H9 (cell line): ENCODE measurements around the gene GATA5. TPM values are rescaled to one million over a fixed set of nuclear protein-coding genes. Genes with fewer than 3 reads are reported as not detected.

Source experiments
- DNase-seq: peaks from one replicate; pipeline ENCODE4 v3.0.0-alpha.2; 2017
- H2AFZ ChIP-seq: one replicate; pipeline ENCODE4 v1.6.1; 2013; ENCODE audit warnings: mild to moderate bottlenecking, low read length, control low read depth, moderate library complexity
- H2AK5ac ChIP-seq: 2 replicates; pipeline ENCODE4 v1.6.1; 2013; ENCODE audit warnings: low read length, control low read depth, mixed read lengths; ENCODE audit not compliant: insufficient read length
- H2BK120ac ChIP-seq: one replicate; pipeline ENCODE4 v1.6.1; 2013; ENCODE audit warnings: low read depth, mild to moderate bottlenecking, low read length, control low read depth, inconsistent platforms; ENCODE audit not compliant: poor library complexity, severe bottlenecking
- H2BK12ac ChIP-seq: 2 replicates; pipeline ENCODE4 v1.6.1; 2013; ENCODE audit warnings: low read length, control low read depth, mixed read lengths, low read depth; ENCODE audit not compliant: insufficient read length
- H2BK15ac ChIP-seq: 2 replicates; pipeline ENCODE4 v1.6.1; 2013; ENCODE audit warnings: low read depth, low read length, control low read depth
- H2BK20ac ChIP-seq: one replicate; pipeline ENCODE4 v1.6.1; 2013; ENCODE audit warnings: low read depth, mild to moderate bottlenecking, low read length, control low read depth, inconsistent platforms; ENCODE audit not compliant: poor library complexity, severe bottlenecking
- H2BK5ac ChIP-seq: 2 replicates; pipeline ENCODE4 v1.6.1; 2013; ENCODE audit warnings: low read length, control low read depth, mixed read lengths; ENCODE audit not compliant: insufficient read length
- H3K14ac ChIP-seq: 2 replicates; pipeline ENCODE4 v1.6.1; 2013; ENCODE audit warnings: low read length, control low read depth; ENCODE audit not compliant: insufficient read depth
- H3K18ac ChIP-seq: 2 replicates; pipeline ENCODE4 v1.6.1; 2013; ENCODE audit warnings: low read depth, mild to moderate bottlenecking, mixed read lengths, low read length, control low read depth; ENCODE audit not compliant: insufficient read length
- H3K23ac ChIP-seq: 2 replicates; pipeline ENCODE4 v1.6.1; 2013; ENCODE audit warnings: low read length, control low read depth, mixed read lengths, low read depth; ENCODE audit not compliant: insufficient read length
- H3K23me2 ChIP-seq: 2 replicates; pipeline ENCODE4 v1.6.1; 2013; ENCODE audit warnings: low read depth, mild to moderate bottlenecking, mixed read lengths, low read length, control low read depth; ENCODE audit not compliant: insufficient read length, poor library complexity, severe bottlenecking
- H3K27ac ChIP-seq: 2 replicates; pipeline ENCODE4 v1.5.1; 2013; ENCODE audit warnings: low read length, control low read depth, mixed read lengths, low read depth; ENCODE audit not compliant: insufficient read length
- H3K27me3 ChIP-seq: 2 replicates; pipeline ENCODE4 v1.6.1; 2013; ENCODE audit warnings: low read length, control low read depth, inconsistent platforms; ENCODE audit not compliant: insufficient read depth
- H3K4ac ChIP-seq: 2 replicates; pipeline ENCODE4 v1.6.1; 2013; ENCODE audit warnings: low read depth, mild to moderate bottlenecking, control low read depth, inconsistent platforms, low read length, moderate library complexity
- H3K4me1 ChIP-seq: 2 replicates; pipeline ENCODE4 v1.6.1; 2013; ENCODE audit warnings: low read length, control low read depth, inconsistent platforms; ENCODE audit not compliant: insufficient read depth
- H3K4me2 ChIP-seq: 2 replicates; pipeline ENCODE4 v1.6.1; 2013; ENCODE audit warnings: low read length, control low read depth, mixed read lengths; ENCODE audit not compliant: insufficient read length, insufficient read depth
- H3K56ac ChIP-seq: 2 replicates; pipeline ENCODE4 v1.6.1; 2013; ENCODE audit warnings: low read depth, mild to moderate bottlenecking, mixed read lengths, low read length, control low read depth; ENCODE audit not compliant: insufficient read length
- H3K79me1 ChIP-seq: 2 replicates; pipeline ENCODE4 v1.6.1; 2013; ENCODE audit warnings: low read depth, mild to moderate bottlenecking, moderate library complexity, low read length, control low read depth, inconsistent platforms; ENCODE audit not compliant: insufficient read depth, poor library complexity, severe bottlenecking
- H3K79me2 ChIP-seq: 2 replicates; pipeline ENCODE4 v1.6.1; 2013; ENCODE audit warnings: low read length, control low read depth, inconsistent platforms; ENCODE audit not compliant: insufficient read depth
- H3K9ac ChIP-seq: 2 replicates; pipeline ENCODE4 v1.6.1; 2013; ENCODE audit warnings: low read length, control low read depth, mixed read lengths; ENCODE audit not compliant: insufficient read length; ENCODE audit errors: extremely low read depth
- H3K9me3 ChIP-seq: one replicate; pipeline ENCODE4 v1.6.1; 2013; ENCODE audit warnings: low read depth, low read length, inconsistent platforms; ENCODE audit not compliant: control insufficient read depth
- H3T11ph ChIP-seq: one replicate; pipeline ENCODE4 v1.6.1; 2013; ENCODE audit warnings: mild to moderate bottlenecking, low read length, control low read depth, inconsistent platforms
- H4K20me1 ChIP-seq: one replicate; pipeline ENCODE4 v1.6.1; 2013; ENCODE audit not compliant: control insufficient read depth, insufficient read length, insufficient read depth
- H4K5ac ChIP-seq: 2 replicates; pipeline ENCODE4 v1.6.1; 2013; ENCODE audit warnings: low read depth, mild to moderate bottlenecking, mixed read lengths, low read length, control low read depth; ENCODE audit not compliant: insufficient read length
- H4K8ac ChIP-seq: replicated peaks from 2 replicates; pipeline ENCODE4 v1.6.1; 2013; ENCODE audit warnings: low read length, control low read depth, mixed read lengths, low read depth; ENCODE audit not compliant: insufficient read length
- H4K91ac ChIP-seq: 2 replicates; pipeline ENCODE4 v1.6.1; 2013; ENCODE audit warnings: low read depth, mild to moderate bottlenecking, moderate library complexity, mixed read lengths, low read length, control low read depth; ENCODE audit not compliant: insufficient read length
- H3K27ac Mint-ChIP-seq, 3 experiments: 2 replicates in 2 of 3; 3 replicates in 1 of 3; pipeline ENCODE4 v1.8.0; 2020 to 2021; ENCODE audit warnings: mixed read lengths in 3 of 3, mild to moderate bottlenecking in 1 of 3, moderate library complexity in 1 of 3
- H3K27me3 Mint-ChIP-seq: 2 replicates; pipeline ENCODE4 v1.8.0; 2021; ENCODE audit warnings: low read depth, mild to moderate bottlenecking, moderate library complexity, mixed read lengths
- H3K36me3 Mint-ChIP-seq, 3 experiments: 2 replicates in 2 of 3; 3 replicates in 1 of 3; pipeline ENCODE4 v1.8.0; 2020 to 2021; ENCODE audit warnings: low read depth in 3 of 3, mixed read lengths in 3 of 3; ENCODE audit not compliant: insufficient read depth in 1 of 3
- H3K4me1 Mint-ChIP-seq, 2 experiments: 2 replicates each; pipeline ENCODE4 v1.8.0; 2020; ENCODE audit warnings: mixed read lengths in 2 of 2
- H3K4me3 Mint-ChIP-seq, 2 experiments: 2 replicates in 1 of 2; 3 replicates in 1 of 2; pipeline ENCODE4 v1.8.0; 2020 to 2021; ENCODE audit warnings: mild to moderate bottlenecking in 2 of 2, mixed read lengths in 2 of 2, moderate library complexity in 1 of 2
- H3K9me3 Mint-ChIP-seq, 2 experiments: 2 replicates in 1 of 2; 3 replicates in 1 of 2; pipeline ENCODE4 v1.8.0; 2020; ENCODE audit warnings: mild to moderate bottlenecking in 2 of 2, mixed read lengths in 2 of 2, moderate library complexity in 1 of 2
- WGBS: extraction: QIAGEN DNeasy Blood & Tissue Kit; methylation state at CpG from one replicate; pipeline ENCODE4 v1.1.7; 2013; ENCODE audit warnings: missing lambda C conversion rate, low lambda C conversion rate, mixed read lengths; ENCODE audit not compliant: insufficient read length; ENCODE audit errors: extremely low coverage; 5-methylcytosine and 5-hydroxymethylcytosine counted together
- total RNA-seq: library from RNA; stranded (reverse); gene quantifications from 2 replicates; pipeline ENCODE4 v1.2.1, GENCODE V29; 2021
- TF ChIP-seq, protein P1 (sequence below): fragments of 200-600 bp; sonication (generic); conservative IDR thresholded peaks from 3 replicates; pipeline ENCODE4 v1.8.0; 2021; ENCODE audit warnings: antibody characterized with exemption, mild to moderate bottlenecking

The GATA5 gene
- total RNA-seq, 1 experiment from 2014 or later, result 0.24 TPM

DNA sequence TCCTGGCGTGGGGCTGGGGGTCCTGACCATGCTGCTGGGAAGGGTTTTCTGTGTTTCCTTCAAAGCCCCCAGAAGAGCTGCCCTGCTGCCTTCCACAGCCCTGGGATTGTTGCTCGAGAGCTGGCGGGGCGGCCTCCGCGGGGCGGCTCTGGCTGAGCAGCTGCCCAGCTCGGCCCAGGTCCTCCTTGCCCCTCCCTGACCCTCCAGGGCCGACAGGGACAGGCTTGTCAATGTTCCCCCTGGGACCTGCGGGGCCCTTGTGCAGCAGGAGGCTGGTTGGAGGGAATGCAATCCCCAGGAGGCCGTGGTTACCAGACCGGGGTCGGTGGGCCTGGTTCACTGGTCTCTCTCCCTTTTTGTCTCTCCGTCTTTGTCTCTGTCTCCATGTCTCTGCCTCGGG is 19.9 kb downstream of the GATA5 start:
- no peak overlapping the region for H3K9ac ChIP-seq
- no peak overlapping the region for H2BK120ac ChIP-seq
- H2AFZ ChIP-seq, result no peak overlapping the region
- H3K79me2 ChIP-seq, result no peaks in the 10 kb centered on the region
- no peak overlapping the region for H3K27ac ChIP-seq
- H4K91ac ChIP-seq, result no peak overlapping the region
- no peaks in the 10 kb centered on the region for H3K79me1 ChIP-seq
- H2AK5ac ChIP-seq, result no peak overlapping the region
- WGBS, result no CpG with 5 or more reads among the region's 15 CpGs
- H4K8ac ChIP-seq, result no peak overlapping the region
- no peaks in the 10 kb centered on the region for H3K9me3 ChIP-seq
- Mint-ChIP-seq H3K4me3 (no peak overlapping the region), H3K27ac (peak overlapping the region in 1 of 3 experiments; percentile 80; a peak in 1 of 7 replicates), H3K36me3 (no peaks in the 10 kb centered on the region), H3K9me3 (no peaks in the 10 kb centered on the region), H3K27me3 (peaks cover 4% of the 10 kb centered on the region), H3K4me1 (peaks cover 3 to 18% of the 10 kb centered on the region in 2 experiments; a peak in 3 of 4 replicates)
- no peak overlapping the region for H2BK5ac ChIP-seq
- no peak overlapping the region for H3K23ac ChIP-seq
- TF ChIP-seq, protein P1, sequence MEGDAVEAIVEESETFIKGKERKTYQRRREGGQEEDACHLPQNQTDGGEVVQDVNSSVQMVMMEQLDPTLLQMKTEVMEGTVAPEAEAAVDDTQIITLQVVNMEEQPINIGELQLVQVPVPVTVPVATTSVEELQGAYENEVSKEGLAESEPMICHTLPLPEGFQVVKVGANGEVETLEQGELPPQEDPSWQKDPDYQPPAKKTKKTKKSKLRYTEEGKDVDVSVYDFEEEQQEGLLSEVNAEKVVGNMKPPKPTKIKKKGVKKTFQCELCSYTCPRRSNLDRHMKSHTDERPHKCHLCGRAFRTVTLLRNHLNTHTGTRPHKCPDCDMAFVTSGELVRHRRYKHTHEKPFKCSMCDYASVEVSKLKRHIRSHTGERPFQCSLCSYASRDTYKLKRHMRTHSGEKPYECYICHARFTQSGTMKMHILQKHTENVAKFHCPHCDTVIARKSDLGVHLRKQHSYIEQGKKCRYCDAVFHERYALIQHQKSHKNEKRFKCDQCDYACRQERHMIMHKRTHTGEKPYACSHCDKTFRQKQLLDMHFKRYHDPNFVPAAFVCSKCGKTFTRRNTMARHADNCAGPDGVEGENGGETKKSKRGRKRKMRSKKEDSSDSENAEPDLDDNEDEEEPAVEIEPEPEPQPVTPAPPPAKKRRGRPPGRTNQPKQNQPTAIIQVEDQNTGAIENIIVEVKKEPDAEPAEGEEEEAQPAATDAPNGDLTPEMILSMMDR, result no peak
- no peak for DNase-seq
- no peak overlapping the region; the same call in 1 of the 2 replicates for H3K14ac ChIP-seq
- no peaks in the 10 kb centered on the region for H4K20me1 ChIP-seq
- H3K27me3 ChIP-seq, result no peaks in the 10 kb centered on the region
- no peak overlapping the region for H3T11ph ChIP-seq
- H3K4me1 ChIP-seq, result no peaks in the 10 kb centered on the region
- no peak overlapping the region for H3K4me2 ChIP-seq
- H3K4ac ChIP-seq, result no peak overlapping the region
- H2BK20ac ChIP-seq, result no peak overlapping the region
- H2BK12ac ChIP-seq, result no peak overlapping the region
- no peak overlapping the region for H3K56ac ChIP-seq
- H3K18ac ChIP-seq, result no peak overlapping the region
- H4K5ac ChIP-seq, result no peak overlapping the region
- H3K23me2 ChIP-seq, result no peaks in the 10 kb centered on the region
- no peak overlapping the region for H2BK15ac ChIP-seq
